Astrocyte of the spinal cord (primary cell): ENCODE measurements around the gene STMN3.

Experiments
- DNase-seq: peaks from one replicate; pipeline ENCODE4 v3.0.0; 2011; ENCODE audit warnings: low read depth, low spot score
- H3K4me3 ChIP-seq: 2 replicates; pipeline ENCODE4 v1.5.1; 2011; ENCODE audit warnings: low read depth, mild to moderate bottlenecking, low read length, moderate library complexity
- in situ Hi-C: cut with HindIII; loops from 2 replicates; pipeline ENCODE4 v1.10.0; 2017; ENCODE audit warnings: low sequenced_read_pairs
- TF ChIP-seq, protein P1 (sequence below): IDR thresholded peaks from 2 replicates; pipeline ENCODE4 v1.5.1; 2012; ENCODE audit warnings: low read depth, mild to moderate bottlenecking, low read length, inconsistent platforms

STMN3 gene

DNA sequence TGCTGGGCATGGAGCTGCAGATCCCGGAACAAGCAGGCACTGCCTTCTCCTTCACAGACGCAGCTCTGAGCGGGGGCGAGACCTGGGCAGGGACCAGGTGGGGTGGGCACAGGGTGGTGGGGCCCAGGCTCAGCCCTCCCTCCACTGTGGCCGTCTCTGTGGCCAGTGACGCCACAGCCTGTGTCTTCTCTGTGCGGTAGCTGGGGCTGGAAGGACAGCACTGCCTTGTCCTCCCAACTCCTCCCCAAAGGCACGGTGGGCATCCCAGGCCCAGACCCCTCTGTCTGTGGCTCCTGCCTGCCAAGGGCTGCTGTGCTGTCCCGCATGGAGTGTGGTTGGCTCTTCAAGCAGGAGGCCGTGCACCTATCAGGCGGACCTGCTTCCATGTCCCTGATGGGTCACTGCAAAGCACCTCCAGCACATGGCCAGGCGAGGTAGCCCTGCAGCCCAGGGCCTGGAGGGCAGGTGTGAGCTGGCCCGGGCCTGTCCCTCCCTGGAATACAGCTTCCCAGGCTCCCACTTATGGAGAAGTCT, 28.5 kb upstream of the STMN3 start:
- H3K4me3 ChIP-seq, result no peak overlapping the region
- no peak for DNase-seq
- in situ Hi-C loops, result no loop called here
- TF ChIP-seq, protein P1, sequence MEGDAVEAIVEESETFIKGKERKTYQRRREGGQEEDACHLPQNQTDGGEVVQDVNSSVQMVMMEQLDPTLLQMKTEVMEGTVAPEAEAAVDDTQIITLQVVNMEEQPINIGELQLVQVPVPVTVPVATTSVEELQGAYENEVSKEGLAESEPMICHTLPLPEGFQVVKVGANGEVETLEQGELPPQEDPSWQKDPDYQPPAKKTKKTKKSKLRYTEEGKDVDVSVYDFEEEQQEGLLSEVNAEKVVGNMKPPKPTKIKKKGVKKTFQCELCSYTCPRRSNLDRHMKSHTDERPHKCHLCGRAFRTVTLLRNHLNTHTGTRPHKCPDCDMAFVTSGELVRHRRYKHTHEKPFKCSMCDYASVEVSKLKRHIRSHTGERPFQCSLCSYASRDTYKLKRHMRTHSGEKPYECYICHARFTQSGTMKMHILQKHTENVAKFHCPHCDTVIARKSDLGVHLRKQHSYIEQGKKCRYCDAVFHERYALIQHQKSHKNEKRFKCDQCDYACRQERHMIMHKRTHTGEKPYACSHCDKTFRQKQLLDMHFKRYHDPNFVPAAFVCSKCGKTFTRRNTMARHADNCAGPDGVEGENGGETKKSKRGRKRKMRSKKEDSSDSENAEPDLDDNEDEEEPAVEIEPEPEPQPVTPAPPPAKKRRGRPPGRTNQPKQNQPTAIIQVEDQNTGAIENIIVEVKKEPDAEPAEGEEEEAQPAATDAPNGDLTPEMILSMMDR, result no peak

- TF ChIP-seq, protein P1, result no peak
- in situ Hi-C loops, result no loop called here
- H3K4me3 ChIP-seq, result no peak overlapping the region
- DNase-seq, result no peak
Measured at GRCh38 chr20:63680857-63681608, 27.8 kb upstream of the STMN3 start.

DNA sequence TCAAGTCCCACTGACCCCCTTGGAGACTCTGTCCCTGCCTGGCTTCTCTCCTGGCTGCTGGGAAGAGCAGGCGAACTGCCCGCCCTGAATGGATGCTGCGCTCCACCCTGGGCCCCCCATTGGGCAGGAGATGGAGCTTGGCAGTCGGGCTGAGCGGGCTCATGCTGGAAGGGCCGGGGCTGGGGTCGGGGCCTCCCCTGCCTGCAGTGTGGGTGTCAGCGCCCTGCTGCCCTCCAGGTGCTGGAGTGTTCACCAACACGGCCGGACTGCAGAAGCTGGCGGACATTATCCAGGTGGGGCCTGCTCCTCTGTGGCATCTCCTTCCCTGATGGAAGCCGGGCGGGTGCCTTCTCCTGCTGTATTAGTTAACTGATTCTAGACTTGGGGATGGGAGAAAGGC, 27.2 kb upstream of the STMN3 start:
- TF ChIP-seq, protein P1, result no peak
- DNase-seq, result no peak
- in situ Hi-C loops, result no loop called here
- no peak overlapping the region for H3K4me3 ChIP-seq

GRCh38 chr20:63679799-63680305, 26.6 kb upstream of the STMN3 start:
- TF ChIP-seq, protein P1, result no peak
- no peak overlapping the region for H3K4me3 ChIP-seq
- no peak for DNase-seq
- in situ Hi-C loops, result no loop called here

- no peak for DNase-seq
- H3K4me3 ChIP-seq, result no peak overlapping the region
- TF ChIP-seq, protein P1, result no peak
- in situ Hi-C loops, result no loop called here
Measured at GRCh38 chr20:63678667-63679465, 25.6 kb upstream of the STMN3 start.

DNA sequence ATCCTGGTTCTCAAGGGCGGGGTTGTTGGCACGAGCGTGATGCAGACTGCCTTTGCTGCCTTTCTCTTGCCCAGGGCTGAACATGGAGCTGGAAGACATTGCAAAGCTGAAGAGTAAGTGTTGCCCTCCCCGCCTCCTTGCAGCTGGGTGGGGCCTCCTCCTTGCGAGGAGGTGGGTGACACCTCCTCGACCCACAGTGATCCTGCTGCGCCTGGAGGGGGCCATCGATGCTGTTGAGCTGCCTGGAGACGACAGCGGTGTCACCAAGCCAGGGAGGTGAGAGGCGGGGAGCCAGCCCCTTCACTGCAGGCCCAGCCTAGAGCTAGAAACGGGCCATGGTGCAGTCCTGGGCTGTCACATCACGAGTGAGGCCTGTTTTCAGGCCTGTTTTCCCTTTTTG, 24.8 kb upstream of the STMN3 start:
- H3K4me3 ChIP-seq, result no peak overlapping the region
- DNase-seq, result no peak
- TF ChIP-seq, protein P1, result no peak
- in situ Hi-C loops, result no loop called here
